ENCODE data around the gene PITX3.

Gene PITX3

GRCh38 chr10:102266670-102267069 lies 25.4 kb upstream of the PITX3 start:
- CTCF ChIA-PET: no interaction called here

GRCh38 chr10:102264371-102264770 lies 23.1 kb upstream of the PITX3 start:
- no peak for DNase-seq (ENCODE audit: low spot score)
- TF ChIP-seq CTCF (conservative IDR thresholded peaks at IDR 0.05; ENCODE audit: low read depth): no peak
- CTCF ChIA-PET: interaction anchor here (0.6 to 0.9 kb wide), 2 partner anchors 24 to 26 kb away, joined by 3 read pairs; no protein-coding TSS in a partner anchor
- no peak overlapping the region for H3K27ac ChIP-seq
- POLR2A ChIA-PET (ENCODE audit: low non-redundant PET): no interaction called here

More at GRCh38 chr10:102266670-102267069, 25.4 kb upstream of the PITX3 start:
- no peak for DNase-seq (ENCODE audit: low spot score)
- POLR2A ChIA-PET (ENCODE audit: low non-redundant PET): interaction anchor here (0.6 kb wide), 1 partner anchor 129 kb away, joined by 3 read pairs; the partner anchor contains the start of gene NFKB2
- TF ChIP-seq CTCF (conservative IDR thresholded peaks at IDR 0.05; ENCODE audit: low read depth): no peak
- no peak overlapping the region for H3K27ac ChIP-seq

GRCh38 chr10:102262744-102263370 lies 21.5 kb upstream of the PITX3 start:
- H3K27ac ChIP-seq: no peak overlapping the region
- ChIA-PET POLR2A (ENCODE audit: low non-redundant PET) (no interaction called here), CTCF (interaction anchor here (0.6 to 1.3 kb wide), 5 partner anchors 18 to 265 kb away, joined by 3 read pairs; partner anchors contain the start of gene GBF1)
- no peak for TF ChIP-seq CTCF (conservative IDR thresholded peaks at IDR 0.05; ENCODE audit: low read depth)
- DNase-seq (ENCODE audit: low spot score): no peak

- POLR2A ChIA-PET (ENCODE audit: low non-redundant PET): no interaction called here
- no peak for DNase-seq (ENCODE audit: low spot score)
- CTCF ChIA-PET: interaction anchor here (0.6 kb wide), 1 partner anchor 461 kb away, joined by 3 read pairs; no protein-coding TSS in a partner anchor
- no peak for TF ChIP-seq CTCF (conservative IDR thresholded peaks at IDR 0.05; ENCODE audit: low read depth)
- no peak overlapping the region for H3K27ac ChIP-seq
Measured at GRCh38 chr10:102261842-102262241, 20.5 kb upstream of the PITX3 start.

- TF ChIP-seq CTCF (conservative IDR thresholded peaks at IDR 0.05; ENCODE audit: low read depth): no peak
- ChIA-PET POLR2A (ENCODE audit: low non-redundant PET) (no interaction called here), CTCF (interaction anchor here (0.6 kb wide), 1 partner anchor 460 kb away, joined by 3 read pairs; no protein-coding TSS in a partner anchor)
- DNase-seq (ENCODE audit: low spot score): no peak
- no peak overlapping the region for H3K27ac ChIP-seq
Measured at GRCh38 chr10:102261196-102261595, 19.9 kb upstream of the PITX3 start.

- no peak overlapping the region for H3K27ac ChIP-seq
- POLR2A ChIA-PET (ENCODE audit: low non-redundant PET): no interaction called here
- CTCF ChIA-PET: interaction anchor here (0.8 kb wide), 1 partner anchor 41 kb away, joined by 3 read pairs; no protein-coding TSS in a partner anchor
- DNase-seq (ENCODE audit: low spot score): no peak
- no peak for TF ChIP-seq CTCF (conservative IDR thresholded peaks at IDR 0.05; ENCODE audit: low read depth)
Measured at GRCh38 chr10:102255404-102255803, 14.1 kb upstream of the PITX3 start.
